ENCODE data around the gene EPS15. TPM values are rescaled to one million over a fixed set of nuclear protein-coding genes. Genes with fewer than 3 reads are reported as not detected.
"Not testable (repeated sequence)": the region's sequence is repeated elsewhere in the genome, so short reads cannot be mapped to it uniquely, and the experiment has no call there.

EPS15 gene
- total and polyA plus RNA-seq, 9 donors, result 20.9 to 84.0 (median 68.4) TPM

GRCh38 chr1:51565009-51565408, 45.9 kb upstream of the EPS15 start:
- intact Hi-C loops (cut with DNase I), result no loop called here
- Histone ChIP-seq H3K36me3 (no peaks in the 10 kb centered on the region), H3K27me3 (no peaks in the 10 kb centered on the region), H3K4me3 (no peak overlapping the region), H3K9me3 (no peaks in the 10 kb centered on the region), H3K27ac (no peak overlapping the region), H3K4me1 (ENCODE audit: insufficient read depth) (no peaks in the 10 kb centered on the region)
- DNase-seq, result no peak
- WGBS, 3 donors, result 75 to 81% (median 80%) methylated on average over 2 of the region's 2 CpGs
- no peak for TF ChIP-seq EP300 (IDR thresholded peaks at IDR 0.05)
- no peak for TF ChIP-seq POLR2A (IDR thresholded peaks at IDR 0.05)
- no peak for TF ChIP-seq CTCF (IDR thresholded peaks at IDR 0.05)

GRCh38 chr1:51564124-51564523, 45.1 kb upstream of the EPS15 start:
- intact Hi-C loops (cut with DNase I), result no loop called here
- TF ChIP-seq CTCF (IDR thresholded peaks at IDR 0.05) (no peak), POLR2A (IDR thresholded peaks at IDR 0.05) (no peak), EP300 (IDR thresholded peaks at IDR 0.05) (no peak)
- Histone ChIP-seq H3K27ac (no peak overlapping the region), H3K4me3 (no peak overlapping the region), H3K36me3 (no peaks in the 10 kb centered on the region), H3K9me3 (no peaks in the 10 kb centered on the region), H3K4me1 (ENCODE audit: insufficient read depth) (no peaks in the 10 kb centered on the region), H3K27me3 (no peaks in the 10 kb centered on the region)
- DNase-seq, result no peak

- H3K4me1 ChIP-seq (ENCODE audit: insufficient read depth), result no peaks in the 10 kb centered on the region
- intact Hi-C loops (cut with DNase I), result no loop called here
- no peaks in the 10 kb centered on the region for H3K9me3 ChIP-seq
- no peak overlapping the region for H3K4me3 ChIP-seq
- no peak for DNase-seq
- 92 to 100% (median 100%) methylated on average over 1 of the region's 1 CpG for WGBS, 3 donors
- TF ChIP-seq POLR2A (IDR thresholded peaks at IDR 0.05) (no peak), CTCF (IDR thresholded peaks at IDR 0.05) (no peak), EP300 (IDR thresholded peaks at IDR 0.05) (no peak)
- no peaks in the 10 kb centered on the region for H3K36me3 ChIP-seq
- H3K27ac ChIP-seq, result no peak overlapping the region
- H3K27me3 ChIP-seq, result no peaks in the 10 kb centered on the region
Observed at GRCh38 chr1:51561702-51562101, 42.6 kb upstream of the EPS15 start.

GRCh38 chr1:51560895-51561294, 41.8 kb upstream of the EPS15 start:
- H3K36me3 ChIP-seq; intact Hi-C loops (cut with DNase I); H3K4me1 ChIP-seq (ENCODE audit: insufficient read depth); H3K27ac ChIP-seq; H3K27me3 ChIP-seq; DNase-seq; H3K9me3 ChIP-seq; H3K4me3 ChIP-seq: not testable (repeated sequence)
- 89 to 92% (median 92%) methylated on average over 8 of the region's 8 CpGs for WGBS, 3 donors

GRCh38 chr1:51560034-51560433, 41.0 kb upstream of the EPS15 start:
- 88 to 91% (median 88%) methylated on average over 6 of the region's 6 CpGs for WGBS, 3 donors
- TF ChIP-seq EP300 (IDR thresholded peaks at IDR 0.05), result no peak
- TF ChIP-seq POLR2A (IDR thresholded peaks at IDR 0.05), result no peak
- no peak for TF ChIP-seq CTCF (IDR thresholded peaks at IDR 0.05)
- Histone ChIP-seq H3K27me3 (no peaks in the 10 kb centered on the region), H3K4me1 (ENCODE audit: insufficient read depth) (no peaks in the 10 kb centered on the region), H3K36me3 (no peaks in the 10 kb centered on the region), H3K9me3 (no peaks in the 10 kb centered on the region), H3K4me3 (no peak overlapping the region), H3K27ac (no peak overlapping the region)
- intact Hi-C loops (cut with DNase I), result no loop called here
- DNase-seq, result no peak

All from ovary (tissue), 9 donors.